OCI-LY1 (cell line): ENCODE data around the gene OBSL1.

Source experiments
- H2AFZ ChIP-seq: fragments of 200-600 bp; sonication (generic), shearing (Covaris generic); 2 replicates; pipeline ENCODE4 v1.6.0; 2014; ENCODE audit warnings: antibody characterized with exemption, mild to moderate bottlenecking, low read length
- H3F3A ChIP-seq: fragments of 200-600 bp; sonication (generic), shearing (Covaris generic); 2 replicates; pipeline ENCODE4 v1.6.0; 2014; ENCODE audit warnings: mild to moderate bottlenecking, antibody characterized with exemption, low read length, moderate library complexity; ENCODE audit not compliant: insufficient read depth
- H3K27ac ChIP-seq: fragments of 200-600 bp; sonication (generic); 2 replicates; pipeline ENCODE4 v1.5.1; 2014; ENCODE audit warnings: low read length, mixed run types, mild to moderate bottlenecking, low read depth; ENCODE audit not compliant: poor library complexity, severe bottlenecking
- H3K27me3 ChIP-seq: fragments of 200-600 bp; sonication (generic); 2 replicates; pipeline ENCODE4 v1.6.0; 2014; ENCODE audit warnings: antibody characterized with exemption, mild to moderate bottlenecking, low read length, moderate library complexity; ENCODE audit not compliant: insufficient read depth
- H3K36me3 ChIP-seq: fragments of 200-600 bp; sonication (generic); 2 replicates; pipeline ENCODE4 v1.6.1; 2014; ENCODE audit warnings: mild to moderate bottlenecking, antibody characterized with exemption, low read length, moderate library complexity, mixed read lengths; ENCODE audit not compliant: insufficient read depth
- H3K4me1 ChIP-seq: fragments of 200-600 bp; sonication (generic); 2 replicates; pipeline ENCODE4 v1.5.1; 2014; ENCODE audit warnings: mild to moderate bottlenecking, low read length, moderate library complexity; ENCODE audit not compliant: insufficient read depth, severe bottlenecking
- H3K4me2 ChIP-seq: fragments of 200-600 bp; sonication (generic), shearing (Covaris generic); 2 replicates; pipeline ENCODE4 v1.6.1; 2014; ENCODE audit warnings: low read length
- H3K4me3 ChIP-seq: fragments of 200-600 bp; sonication (generic); 2 replicates; pipeline ENCODE4 v1.5.1; 2014; ENCODE audit warnings: low read length, low read depth, mild to moderate bottlenecking, mixed read lengths; ENCODE audit not compliant: poor library complexity, severe bottlenecking
- H3K79me2 ChIP-seq: fragments of 200-600 bp; shearing (Covaris generic); 2 replicates; pipeline ENCODE4 v1.6.1; 2016; ENCODE audit warnings: mixed run types, low read length, mixed read lengths; ENCODE audit not compliant: insufficient read depth
- H3K9ac ChIP-seq: fragments of 200-600 bp; sonication (generic), shearing (Covaris generic); 2 replicates; pipeline ENCODE4 v1.6.1; 2014; ENCODE audit warnings: mild to moderate bottlenecking, low read length, mixed read lengths
- H3K9me2 ChIP-seq: fragments of 200-600 bp; sonication (generic), shearing (Covaris generic); 2 replicates; pipeline ENCODE4 v1.6.1; 2014; ENCODE audit warnings: low read depth, mild to moderate bottlenecking, low read length, mixed read lengths
- H3K9me3 ChIP-seq: fragments of 200-600 bp; shearing (Covaris generic); 2 replicates; pipeline ENCODE4 v1.6.1; 2014; ENCODE audit warnings: low read length, mixed read lengths
- H4K20me1 ChIP-seq: fragments of 200-600 bp; sonication (generic), shearing (Covaris generic); 2 replicates; pipeline ENCODE4 v1.6.0; 2016; ENCODE audit warnings: mild to moderate bottlenecking, low read length; ENCODE audit not compliant: insufficient read depth
- EZH2 ChIP-seq: fragments of 200-600 bp; sonication (generic), shearing (Covaris generic); IDR thresholded peaks from 2 replicates; pipeline ENCODE4 v1.8.0; 2017; ENCODE audit warnings: borderline replicate concordance, mixed run types, mild to moderate bottlenecking, antibody characterized with exemption, low read length, moderate library complexity, mixed read lengths
- TF ChIP-seq, protein P1 (sequence below): fragments of 200-600 bp; sonication (generic), shearing (Covaris generic); IDR thresholded peaks from 2 replicates; pipeline ENCODE4 v1.5.1; 2017; ENCODE audit warnings: mild to moderate bottlenecking, antibody characterized with exemption, low read length, moderate library complexity, mixed read lengths

OBSL1 gene

DNA sequence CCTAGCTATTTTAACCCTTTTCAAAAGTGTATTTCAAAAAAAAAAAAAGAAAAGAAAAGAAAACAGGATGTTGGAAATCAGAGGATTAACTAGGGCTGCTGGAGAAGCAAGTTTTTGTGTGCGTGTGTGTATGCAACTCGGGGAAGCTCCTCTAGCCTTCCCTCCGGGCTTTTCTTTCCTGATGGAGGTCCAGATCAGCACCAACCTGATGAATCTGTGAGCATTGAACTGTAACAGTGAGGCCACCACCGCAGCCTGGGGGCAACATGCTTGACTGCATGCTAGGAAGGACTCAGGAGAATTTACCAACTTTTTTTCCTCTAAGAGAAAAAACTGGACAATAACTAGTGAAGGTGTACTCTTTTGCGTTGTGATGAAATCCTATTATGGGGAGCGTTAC lies 2.3 kb downstream of the OBSL1 start:
- Histone ChIP-seq H3K36me3 (no peaks in the 10 kb centered on the region), H3K4me3 (no peak overlapping the region), H2AFZ (no peak overlapping the region), H3K27me3 (peaks cover 3% of the 10 kb centered on the region; the same call in 1 of the 2 replicates), H4K20me1 (no peaks in the 10 kb centered on the region), H3K9me2 (no peaks in the 10 kb centered on the region), H3K4me1 (no peaks in the 10 kb centered on the region), H3K4me2 (no peak overlapping the region), H3F3A (no peaks in the 10 kb centered on the region), H3K9me3 (no peaks in the 10 kb centered on the region), H3K9ac (no peak overlapping the region), H3K79me2 (no peaks in the 10 kb centered on the region), H3K27ac (no peak overlapping the region)
- TF ChIP-seq EZH2, result no peak
- TF ChIP-seq, protein P1, sequence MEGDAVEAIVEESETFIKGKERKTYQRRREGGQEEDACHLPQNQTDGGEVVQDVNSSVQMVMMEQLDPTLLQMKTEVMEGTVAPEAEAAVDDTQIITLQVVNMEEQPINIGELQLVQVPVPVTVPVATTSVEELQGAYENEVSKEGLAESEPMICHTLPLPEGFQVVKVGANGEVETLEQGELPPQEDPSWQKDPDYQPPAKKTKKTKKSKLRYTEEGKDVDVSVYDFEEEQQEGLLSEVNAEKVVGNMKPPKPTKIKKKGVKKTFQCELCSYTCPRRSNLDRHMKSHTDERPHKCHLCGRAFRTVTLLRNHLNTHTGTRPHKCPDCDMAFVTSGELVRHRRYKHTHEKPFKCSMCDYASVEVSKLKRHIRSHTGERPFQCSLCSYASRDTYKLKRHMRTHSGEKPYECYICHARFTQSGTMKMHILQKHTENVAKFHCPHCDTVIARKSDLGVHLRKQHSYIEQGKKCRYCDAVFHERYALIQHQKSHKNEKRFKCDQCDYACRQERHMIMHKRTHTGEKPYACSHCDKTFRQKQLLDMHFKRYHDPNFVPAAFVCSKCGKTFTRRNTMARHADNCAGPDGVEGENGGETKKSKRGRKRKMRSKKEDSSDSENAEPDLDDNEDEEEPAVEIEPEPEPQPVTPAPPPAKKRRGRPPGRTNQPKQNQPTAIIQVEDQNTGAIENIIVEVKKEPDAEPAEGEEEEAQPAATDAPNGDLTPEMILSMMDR, result no peak

DNA sequence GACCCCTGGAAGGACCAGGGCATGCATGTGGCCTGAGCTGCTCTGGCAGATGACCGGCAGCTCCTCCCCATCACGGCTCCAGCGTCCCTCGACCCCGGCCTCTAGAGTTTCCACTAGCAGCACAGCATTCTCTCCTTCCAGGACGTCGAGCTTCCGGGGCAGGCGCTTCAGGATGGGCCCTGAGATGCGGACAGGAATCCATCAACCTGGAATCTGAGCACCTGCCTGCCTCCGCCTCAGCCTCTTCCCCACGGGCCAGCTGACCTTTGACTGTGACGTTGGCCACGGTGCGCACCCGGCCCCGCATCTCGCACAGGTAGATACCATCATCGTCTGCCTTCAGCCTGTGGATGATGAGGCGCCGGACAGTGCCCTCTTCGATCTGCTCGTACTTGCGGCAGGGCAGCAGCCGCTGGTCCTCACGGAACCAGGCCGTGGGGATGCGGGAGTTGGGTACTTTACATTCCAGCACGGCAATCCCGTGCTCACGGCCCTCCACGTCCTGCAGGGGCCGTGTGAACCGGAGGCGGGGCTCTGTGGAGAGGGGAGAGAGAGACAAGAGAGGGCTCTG lies 3.5 kb downstream of the OBSL1 start:
- Histone ChIP-seq H3F3A (no peaks in the 10 kb centered on the region), H3K4me2 (no peak overlapping the region), H3K9me2 (no peaks in the 10 kb centered on the region), H3K4me1 (no peaks in the 10 kb centered on the region), H3K9ac (no peak overlapping the region), H3K79me2 (no peaks in the 10 kb centered on the region), H3K4me3 (no peak overlapping the region), H3K9me3 (no peaks in the 10 kb centered on the region), H3K27me3 (peaks cover 3% of the 10 kb centered on the region; the same call in 1 of the 2 replicates), H2AFZ (no peak overlapping the region), H3K36me3 (no peaks in the 10 kb centered on the region), H4K20me1 (no peaks in the 10 kb centered on the region), H3K27ac (no peak overlapping the region)
- no peak for TF ChIP-seq EZH2
- TF ChIP-seq, protein P1, result no peak

DNA sequence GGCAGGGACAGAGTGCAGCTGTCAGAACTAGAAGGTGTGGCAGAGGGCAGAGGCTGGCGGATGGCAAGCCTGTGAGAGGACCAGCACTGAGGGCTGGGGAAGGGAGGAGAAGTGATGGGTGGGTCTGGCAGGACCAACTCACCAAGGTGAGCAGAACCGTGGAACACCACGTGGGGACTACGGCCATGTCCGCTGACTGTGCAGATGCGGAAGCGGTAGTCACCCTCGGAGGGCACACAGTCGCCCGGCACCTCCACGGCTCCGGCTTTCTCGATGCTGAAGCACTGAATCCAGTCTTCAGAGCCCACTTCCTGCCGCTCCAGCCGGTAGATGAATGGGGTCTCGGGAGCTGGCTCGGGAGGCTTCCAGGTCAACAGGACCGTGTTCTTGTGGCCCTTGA lies 4.2 kb downstream of the OBSL1 start:
- H3K36me3 ChIP-seq, result no peaks in the 10 kb centered on the region
- H3K79me2 ChIP-seq, result no peaks in the 10 kb centered on the region
- no peaks in the 10 kb centered on the region for H4K20me1 ChIP-seq
- H3K9ac ChIP-seq, result no peak overlapping the region
- H2AFZ ChIP-seq, result no peak overlapping the region
- H3K4me1 ChIP-seq, result no peaks in the 10 kb centered on the region
- H3K9me2 ChIP-seq, result no peaks in the 10 kb centered on the region
- H3K27me3 ChIP-seq, result peaks cover 3% of the 10 kb centered on the region; the same call in 1 of the 2 replicates
- H3K27ac ChIP-seq, result no peak overlapping the region
- TF ChIP-seq EZH2, result no peak
- TF ChIP-seq, protein P1, result no peak
- no peaks in the 10 kb centered on the region for H3K9me3 ChIP-seq
- H3K4me3 ChIP-seq, result no peak overlapping the region
- H3K4me2 ChIP-seq, result no peak overlapping the region
- H3F3A ChIP-seq, result no peaks in the 10 kb centered on the region
